Renal cortical epithelial cell (primary cell): Measurements from ENCODE around the gene SPATA2. TPM values are rescaled to one million over a fixed set of nuclear protein-coding genes. Genes with fewer than 3 reads are reported as not detected.

Source experiments
- DNase-seq: peaks from one replicate; pipeline ENCODE4 v3.0.0-alpha.2; 2011; ENCODE audit warnings: low read depth
- total RNA-seq: library from RNA; depleted of rRNA; stranded (reverse); fragments of >200 nt; gene quantifications from 2 replicates; pipeline ENCODE4 v1.2.3, GENCODE V29; 2014

SPATA2 gene
- total RNA-seq, 1 donor from 2014 or later, result 5.7 TPM

DNA sequence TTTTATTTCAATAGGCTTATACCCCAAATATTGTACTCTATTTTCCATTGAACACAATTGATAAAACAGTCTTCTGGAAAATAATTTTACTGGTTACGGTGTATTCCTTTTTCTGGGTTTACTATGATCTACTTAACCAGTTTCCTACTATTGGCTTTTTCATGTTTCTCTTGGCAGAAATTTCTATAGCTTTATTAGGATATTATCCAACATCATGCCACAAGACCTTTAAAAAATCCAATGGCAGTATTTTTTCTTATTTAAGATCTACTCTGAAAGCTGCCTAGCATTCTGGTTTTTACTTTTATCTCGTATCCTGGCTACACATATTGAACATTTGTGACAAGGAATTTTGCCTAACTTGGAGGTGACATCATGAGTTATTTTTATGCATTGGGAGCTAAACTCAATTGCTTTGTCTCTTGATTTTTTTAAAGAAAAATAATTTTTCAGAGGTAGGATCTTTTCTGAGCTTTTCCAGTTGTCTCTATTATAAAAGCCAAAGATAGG, 57.2 kb downstream of the SPATA2 start:
- no peak for DNase-seq

DNA sequence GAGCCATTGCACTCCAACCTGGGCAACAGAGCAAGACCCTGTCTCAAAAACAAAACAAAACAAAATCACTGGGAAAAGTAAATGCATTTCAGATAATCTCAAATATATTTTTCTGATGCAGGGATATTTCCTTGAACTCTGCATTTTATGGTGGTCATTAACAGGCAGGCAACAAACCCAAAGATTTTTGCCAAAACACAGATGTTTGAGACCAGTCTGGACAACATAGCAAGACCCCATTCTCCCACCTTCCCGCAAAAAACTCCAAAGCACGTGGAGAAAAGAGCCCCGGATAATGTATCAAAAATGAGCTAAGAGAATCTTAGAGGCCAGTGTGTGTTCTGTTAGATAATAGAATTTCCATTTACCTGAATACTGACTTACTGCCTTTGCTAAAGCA, 58.4 kb downstream of the SPATA2 start:
- no peak for DNase-seq

GRCh38 chr20:49854190-49854875, 61.0 kb downstream of the SPATA2 start:
- no peak for DNase-seq

- DNase-seq, result peak; percentile 95
Measured at GRCh38 chr20:49853640-49854039, 61.7 kb downstream of the SPATA2 start.

Other genes with a start within 250 kb of the SPATA2 start
- gene B4GALT5, start 201.7 kb downstream of the SPATA2 start, total RNA-seq, result 53.8 and 59.9 TPM in 2 replicates
- gene SLC9A8, start 102.7 kb downstream of the SPATA2 start, total RNA-seq, result 5.7 and 10.3 TPM in 2 replicates
- 180 and 196 TPM in 2 replicates for gene RNF114, start 20.9 kb upstream of the SPATA2 start, total RNA-seq
- gene SNAI1, start 67.5 kb upstream of the SPATA2 start, total RNA-seq, result 0.52 and 2.7 TPM in 2 replicates
- gene UBE2V1, start 197.6 kb upstream of the SPATA2 start, total RNA-seq, result 15.5 and 56.4 TPM in 2 replicates
- 19.4 and 22.6 TPM in 2 replicates for gene PEDS1, start 238.2 kb upstream of the SPATA2 start, total RNA-seq